Mammary epithelial cell (primary cell): ENCODE measurements around the gene KIRREL3.

Experiments used
- EZH2 ChIP-seq: IDR thresholded peaks from 2 replicates; pipeline ENCODE4 v1.6.1; 2012; ENCODE audit warnings: low read length, inconsistent platforms, borderline replicate concordance
- TF ChIP-seq, protein P1 (sequence below), 2 donors: IDR thresholded peaks in 1 of 2; conservative IDR thresholded peaks in 1 of 2; 2 replicates each; pipeline ENCODE4 v1.5.1; 2011 to 2012; ENCODE audit warnings: inconsistent platforms in 2 of 2, low read length in 2 of 2, mild to moderate bottlenecking in 2 of 2, control low read depth in 1 of 2, low read depth in 1 of 2; ENCODE audit not compliant: insufficient read depth in 1 of 2; ENCODE audit errors: extremely low read depth in 1 of 2

DNA sequence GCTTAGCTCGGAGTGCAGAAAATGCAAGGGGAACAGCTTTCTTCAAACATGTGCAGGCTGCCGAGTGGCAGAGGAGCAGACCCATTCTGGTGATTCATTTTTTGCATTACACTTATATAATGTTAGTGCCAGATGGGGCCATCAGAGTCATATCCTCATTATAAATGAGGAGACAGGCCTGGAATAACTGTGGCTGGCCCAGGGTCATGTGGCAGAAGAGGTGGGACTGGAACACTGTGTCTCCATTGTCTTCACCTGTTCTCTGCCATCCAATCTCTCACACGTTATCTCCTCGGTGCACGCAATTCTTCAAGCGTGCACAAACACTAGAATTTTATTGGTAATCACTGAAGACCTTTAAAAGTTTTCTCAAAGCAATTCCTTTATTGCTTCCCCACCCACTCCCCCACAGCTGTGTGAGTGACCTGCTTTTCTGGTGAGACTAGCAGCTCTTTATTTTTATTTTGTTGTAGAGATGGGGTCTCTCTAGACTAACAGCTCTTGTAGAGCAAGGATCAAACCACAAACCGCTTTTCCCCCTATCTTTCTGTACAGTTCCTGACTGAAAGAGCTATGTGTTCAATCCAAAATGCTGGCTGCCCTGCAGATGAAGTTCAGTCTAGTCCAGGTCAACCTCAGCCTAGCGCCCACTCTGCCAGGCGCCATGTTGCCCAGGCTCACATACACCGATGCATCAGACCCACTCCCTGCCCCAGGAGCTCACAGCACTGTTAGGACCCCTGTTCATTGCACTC, 569.8 kb downstream of the KIRREL3 start:
- TF ChIP-seq, protein P1, sequence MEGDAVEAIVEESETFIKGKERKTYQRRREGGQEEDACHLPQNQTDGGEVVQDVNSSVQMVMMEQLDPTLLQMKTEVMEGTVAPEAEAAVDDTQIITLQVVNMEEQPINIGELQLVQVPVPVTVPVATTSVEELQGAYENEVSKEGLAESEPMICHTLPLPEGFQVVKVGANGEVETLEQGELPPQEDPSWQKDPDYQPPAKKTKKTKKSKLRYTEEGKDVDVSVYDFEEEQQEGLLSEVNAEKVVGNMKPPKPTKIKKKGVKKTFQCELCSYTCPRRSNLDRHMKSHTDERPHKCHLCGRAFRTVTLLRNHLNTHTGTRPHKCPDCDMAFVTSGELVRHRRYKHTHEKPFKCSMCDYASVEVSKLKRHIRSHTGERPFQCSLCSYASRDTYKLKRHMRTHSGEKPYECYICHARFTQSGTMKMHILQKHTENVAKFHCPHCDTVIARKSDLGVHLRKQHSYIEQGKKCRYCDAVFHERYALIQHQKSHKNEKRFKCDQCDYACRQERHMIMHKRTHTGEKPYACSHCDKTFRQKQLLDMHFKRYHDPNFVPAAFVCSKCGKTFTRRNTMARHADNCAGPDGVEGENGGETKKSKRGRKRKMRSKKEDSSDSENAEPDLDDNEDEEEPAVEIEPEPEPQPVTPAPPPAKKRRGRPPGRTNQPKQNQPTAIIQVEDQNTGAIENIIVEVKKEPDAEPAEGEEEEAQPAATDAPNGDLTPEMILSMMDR (conservative IDR thresholded peaks at IDR 0.05 in 1 of 2, IDR thresholded peaks at IDR 0.05 in 1 of 2; ENCODE audit: extremely low read depth in 1 of 2, insufficient read depth in 1 of 2, low read depth in 1 of 2, low read length in 2 of 2): no peak
- TF ChIP-seq EZH2: no peak
